SK-N-SH (cell line): ENCODE results near the gene RAD51B. TPM values are rescaled to one million over a fixed set of nuclear protein-coding genes. Genes with fewer than 3 reads are reported as not detected.

Experiments
- CTCF ChIA-PET: fragments of 300-600, 350-600 bp; formaldehyde crosslinking; extraction: SDS; loops from one replicate; lab custom pipeline; 2021; lab: Yijun Ruan, JAX
- POLR2A ChIA-PET: fragments of 350-600 bp; sonication (Branson Sonifier 250); formaldehyde crosslinking; extraction: SDS; loops from one replicate; lab custom pipeline; 2020; ENCODE audit warnings: antibody characterized with exemption, inconsistent platforms; lab: Yijun Ruan, JAX
- DNase-seq: peaks from one replicate; pipeline ENCODE4 v3.0.0; 2012
- H2AFZ ChIP-seq: fragments of 200-600 bp; sonication (generic); 2 replicates; pipeline ENCODE4 v1.8.1; 2016; ENCODE audit warnings: antibody characterized with exemption, mild to moderate bottlenecking, low read depth
- H3F3A ChIP-seq: fragments of 200-600 bp; sonication (generic); replicated peaks from 2 replicates; pipeline ENCODE3; 2016; ENCODE audit warnings: antibody characterized with exemption, mild to moderate bottlenecking; ENCODE audit not compliant: insufficient read depth
- H3K27ac ChIP-seq, 2 experiments: fragments of 200-500 bp in 1 of 2; fragments of 200-600 bp in 1 of 2; sonication (Bioruptor generic) in 1 of 2; sonication (generic), shearing (Covaris generic) in 1 of 2; 2 replicates each; pipeline versions ENCODE4 v1.5.1 to v1.6.1; 2014 to 2016; ENCODE audit warnings: low read depth in 2 of 2, inconsistent platforms in 1 of 2, low read length in 1 of 2, mild to moderate bottlenecking in 1 of 2, mixed read lengths in 1 of 2
- H3K27me3 ChIP-seq: fragments of 200-600 bp; sonication (generic), shearing (Covaris generic); 2 replicates; pipeline ENCODE4 v1.6.1; 2016; ENCODE audit warnings: mixed run types; ENCODE audit not compliant: insufficient read depth
- H3K36me3 ChIP-seq, 2 experiments: fragments of 200-500 bp in 1 of 2; fragments of 200-600 bp in 1 of 2; sonication (Bioruptor generic) in 1 of 2; sonication (generic) in 1 of 2; replicated peaks in 1 of 2; 2 replicates each; pipeline versions ENCODE3 to v1.5.1; 2014 to 2016; ENCODE audit warnings: low read length in 1 of 2, mild to moderate bottlenecking in 1 of 2; ENCODE audit not compliant: insufficient read depth in 2 of 2, control insufficient read depth in 1 of 2
- H3K4me1 ChIP-seq, 2 experiments: fragments of 200-500 bp in 1 of 2; fragments of 200-600 bp in 1 of 2; sonication (Bioruptor generic) in 1 of 2; sonication (generic), shearing (Covaris generic) in 1 of 2; 2 replicates each; pipeline versions ENCODE4 v1.5.1 to v1.6.1; 2014 to 2016; ENCODE audit warnings: low read depth in 1 of 2, low read length in 1 of 2, mixed run types in 1 of 2; ENCODE audit not compliant: insufficient read depth in 2 of 2, control insufficient read depth in 1 of 2
- H3K4me2 ChIP-seq: fragments of 200-600 bp; sonication (generic), shearing (Covaris generic); 2 replicates; pipeline ENCODE4 v1.6.1; 2017; ENCODE audit warnings: mixed run types
- H3K4me3 ChIP-seq, 2 experiments: fragments of 200-500 bp in 1 of 2; fragments of 200-600 bp in 1 of 2; sonication (Bioruptor generic) in 1 of 2; sonication (generic), shearing (Covaris generic) in 1 of 2; 2 replicates each; pipeline versions ENCODE4 v1.5.1 to v1.8.1; 2014 to 2016; ENCODE audit warnings: low read depth in 2 of 2, inconsistent platforms in 1 of 2, low read length in 1 of 2, mild to moderate bottlenecking in 1 of 2, mixed read lengths in 1 of 2, moderate library complexity in 1 of 2
- H3K79me2 ChIP-seq: fragments of 200-600 bp; sonication (generic); 2 replicates; pipeline ENCODE4 v1.8.1; 2017; ENCODE audit warnings: mild to moderate bottlenecking; ENCODE audit not compliant: insufficient read depth
- H3K9ac ChIP-seq: fragments of 200-600 bp; sonication (generic); 2 replicates; pipeline ENCODE4 v1.6.1; 2017; ENCODE audit warnings: mixed run types
- H3K9me2 ChIP-seq: fragments of 200-600 bp; sonication (generic); 2 replicates; pipeline ENCODE4 v1.6.1; 2017; ENCODE audit warnings: mixed run types
- H3K9me3 ChIP-seq: fragments of 200-600 bp; sonication (generic); 2 replicates; pipeline ENCODE4 v1.6.1; 2017; ENCODE audit warnings: mixed run types, mild to moderate bottlenecking, moderate library complexity
- H4K20me1 ChIP-seq: fragments of 200-600 bp; sonication (generic); 2 replicates; pipeline ENCODE4 v1.6.1; 2017; ENCODE audit warnings: mild to moderate bottlenecking, mixed run types; ENCODE audit not compliant: insufficient read depth
- CHD2 ChIP-seq: fragments of 150-350 bp; IDR thresholded peaks from 2 replicates; pipeline ENCODE4 v1.6.1; 2018; ENCODE audit warnings: low read length; ENCODE audit not compliant: partially characterized antibody
- EP300 ChIP-seq, 2 experiments: IDR thresholded peaks; 2 replicates each; pipeline versions ENCODE4 v1.4.0 to v1.6.1; 2012; ENCODE audit warnings: borderline replicate concordance in 1 of 2, low read depth in 1 of 2, low read length in 1 of 2
- FOXJ3 ChIP-seq: sonication (generic); formaldehyde crosslinking; IDR thresholded peaks from 2 replicates; pipeline ENCODE4 v1.5.1; 2020; ENCODE audit warnings: mild to moderate bottlenecking, missing genetic modification reagents
- FOXM1 ChIP-seq: IDR thresholded peaks from 2 replicates; pipeline ENCODE4 v1.4.0; 2012; ENCODE audit warnings: low read depth, mild to moderate bottlenecking
- GATA2 ChIP-seq: sonication (generic); formaldehyde crosslinking; IDR thresholded peaks from 2 replicates; pipeline ENCODE4 v1.5.0; 2020; ENCODE audit warnings: mild to moderate bottlenecking, missing genetic modification reagents
- MAX ChIP-seq: IDR thresholded peaks from 2 replicates; pipeline ENCODE4 v1.4.0; 2012; ENCODE audit warnings: low read depth
- NFIC ChIP-seq: IDR thresholded peaks from 2 replicates; pipeline ENCODE4 v1.4.0; 2012; ENCODE audit warnings: borderline replicate concordance
- RAD21 ChIP-seq: IDR thresholded peaks from 2 replicates; pipeline ENCODE4 v1.6.1; 2012; ENCODE audit warnings: mild to moderate bottlenecking, low read length
- RCOR1 ChIP-seq: fragments of 150-350 bp; IDR thresholded peaks from 2 replicates; pipeline ENCODE4 v1.6.1; 2017; ENCODE audit warnings: antibody characterized with exemption, low read length
- TAF1 ChIP-seq: IDR thresholded peaks from 2 replicates; pipeline ENCODE4 v1.6.1; 2012; ENCODE audit warnings: low read depth, mild to moderate bottlenecking, low read length, moderate library complexity, borderline replicate concordance
- TCF12 ChIP-seq: IDR thresholded peaks from 2 replicates; pipeline ENCODE4 v1.4.0; 2012
- WGBS: methylation state at CpG from one replicate; pipeline ENCODE4 v1.1.6; 2017; ENCODE audit warnings: low lambda C conversion rate; 5-methylcytosine and 5-hydroxymethylcytosine counted together
- polyA plus RNA-seq, 3 experiments: library from polyadenylated mRNA; depleted of rRNA; stranded (reverse); fragments of >200 nt; gene quantifications; 2 replicates each; pipeline ENCODE4 v1.2.3, GENCODE V29; 2012

The RAD51B gene
- polyA plus RNA-seq, 1 of the 3 experiments (the other 2 are of a cell fraction), result 6.0 TPM

- Histone ChIP-seq H3K4me2 (peak overlapping the region; percentile 6; the same call in 1 of the 2 replicates), H3K9me2 (no peaks in the 10 kb centered on the region)
- 74% methylated on average over 8 of the region's 9 CpGs for WGBS
- CTCF ChIA-PET, result interaction anchor here (1.1 to 3.1 kb wide), 7 partner anchors 11 to 406 kb away, joined by 3 to 13 read pairs (median 6); no protein-coding TSS in a partner anchor
- TF ChIP-seq TAF1 (no peak), CHD2 (no peak), MAX (no peak)
- TF ChIP-seq, all 33 proteins: peak for 0
- no peaks in the 10 kb centered on the region for H3K9me3 ChIP-seq
- no peaks in the 10 kb centered on the region for H3K79me2 ChIP-seq
- H3F3A ChIP-seq, result no peaks in the 10 kb centered on the region
- no peak overlapping the region for H3K4me3 ChIP-seq
- H3K9ac ChIP-seq, result no peak overlapping the region
- no peaks in the 10 kb centered on the region for H3K27me3 ChIP-seq
- DNase-seq, result peak; percentile 34
- H3K4me1 ChIP-seq, result peaks cover 18 to 39% of the 10 kb centered on the region in 2 experiments; a peak in 3 of 4 replicates
- no peaks in the 10 kb centered on the region for H4K20me1 ChIP-seq
- POLR2A ChIA-PET, result interaction anchor here (0.8 to 1.7 kb wide), 3 partner anchors 17 to 133 kb away, joined by 3 to 7 read pairs (median 5); no protein-coding TSS in a partner anchor
- H3K36me3 ChIP-seq, result no peaks in the 10 kb centered on the region
- peak overlapping the region in 1 of 2 experiments; percentile 91; a peak in 2 of 4 replicates for H3K27ac ChIP-seq
- H2AFZ ChIP-seq, result no peak overlapping the region
Measured at GRCh38 chr14:68654471-68654941, 834.9 kb downstream of the RAD51B start.

GRCh38 chr14:68655021-68655831, 835.6 kb downstream of the RAD51B start:
- Histone ChIP-seq H3K79me2 (no peaks in the 10 kb centered on the region), H3K4me1 (peaks cover 16 to 39% of the 10 kb centered on the region in 2 experiments; a peak in 3 of 4 replicates), H3K9me3 (no peaks in the 10 kb centered on the region), H3F3A (no peaks in the 10 kb centered on the region), H3K9me2 (no peaks in the 10 kb centered on the region), H3K4me3 (no peak overlapping the region), H3K4me2 (peak overlapping the region; percentile 6; the same call in 1 of the 2 replicates), H3K27me3 (no peaks in the 10 kb centered on the region), H2AFZ (no peak overlapping the region), H3K9ac (no peak overlapping the region), H3K36me3 (no peaks in the 10 kb centered on the region)
- ChIA-PET CTCF (interaction anchor here (0.8 to 3.1 kb wide), 12 partner anchors 15 to 407 kb away, joined by 3 to 13 read pairs (median 3); no protein-coding TSS in a partner anchor), POLR2A (interaction anchor here (0.8 to 1.7 kb wide), 4 partner anchors 17 to 159 kb away, joined by 3 to 7 read pairs (median 4); no protein-coding TSS in a partner anchor)
- WGBS, result 66% methylated on average over 15 of the region's 19 CpGs
- DNase-seq, result peak; percentile 75
- peak; percentile 92 for TF ChIP-seq GATA2 (CRISPR knock-in tag)
- TF ChIP-seq RCOR1, result 0 out of 2 replicates have a peak, but pooled peaks have one; percentile 31
- peak; percentile 61 for TF ChIP-seq CHD2
- peak; percentile 74 for TF ChIP-seq TCF12
- no peak for TF ChIP-seq FOXM1
- peak in 1 of 2 experiments; percentile 55; a peak in 2 of 4 replicates for TF ChIP-seq EP300 (IDR thresholded peaks at IDR 0.05; ENCODE audit: borderline replicate concordance in 1 of 2, low read depth in 1 of 2, low read length in 1 of 2)
- TF ChIP-seq RAD21, result no peak; the same call in 1 of the 2 replicates
- TF ChIP-seq NFIC, result peak; percentile 48; the same call in 1 of the 2 replicates
- peak; percentile 11 for TF ChIP-seq FOXJ3 (CRISPR knock-in tag)
- TF ChIP-seq, all 33 proteins: peak for 7
- Histone ChIP-seq H4K20me1 (no peaks in the 10 kb centered on the region), H3K27ac (peak overlapping the region in 1 of 2 experiments; percentile 91; a peak in 2 of 4 replicates)
